Thyroid gland (tissue), 4 donors: ENCODE measurements around the gene WDPCP.

ENCODE experiments used
- CTCF ChIP-seq, 6 experiments: fragments of 200-600 bp in 3 of 6; fragments of 450-650 bp in 3 of 6; sonication (generic) in 3 of 6; IDR thresholded peaks; one replicate each; pipeline ENCODE4 v1.5.1; 2016 to 2019; ENCODE audit warnings: antibody characterized with exemption in 6 of 6, mild to moderate bottlenecking in 2 of 6, inconsistent platforms in 1 of 6, moderate library complexity in 1 of 6
- POLR2A ChIP-seq, 2 donors: fragments of 450-650 bp; IDR thresholded peaks; one replicate each; pipeline ENCODE4 v1.6.1; 2017; ENCODE audit warnings: antibody characterized with exemption in 2 of 2, mild to moderate bottlenecking in 2 of 2, moderate library complexity in 1 of 2

- TF ChIP-seq CTCF (IDR thresholded peaks at IDR 0.05) (no peak), POLR2A (IDR thresholded peaks at IDR 0.05) (no peak)
Observed at GRCh38 chr2:63435070-63435469, 153.2 kb downstream of the WDPCP start.
